GM19023 (cell line): Measurements from ENCODE around the gene SPOP.
A peak's percentile ranks its signal among the peaks of the same experiment; 100 is the strongest.
"Not testable (repeated sequence)": the region's sequence is repeated elsewhere in the genome, so short reads cannot be mapped to it uniquely, and the experiment has no call there.

Source experiments
- ATAC-seq: cut with Tn5 transposase; IDR thresholded peaks from one replicate; pipeline ENCODE4 v1.9.1; 2021; ENCODE audit warnings: mild to moderate bottlenecking, moderate library complexity; ENCODE audit not compliant: unreplicated experiment

Gene SPOP

GRCh38 chr17:49574945-49575678 is 102.8 kb downstream of the SPOP start:
- no peak for ATAC-seq

GRCh38 chr17:49574323-49574781 is 103.5 kb downstream of the SPOP start:
- ATAC-seq, result no peak

- ATAC-seq, result no peak
Measured at GRCh38 chr17:49573510-49574322, 104.2 kb downstream of the SPOP start.

GRCh38 chr17:49572806-49573420 is 105.0 kb downstream of the SPOP start:
- ATAC-seq, result no peak

- no peak for ATAC-seq
Measured at GRCh38 chr17:49572226-49572625, 105.7 kb downstream of the SPOP start.

GRCh38 chr17:49571764-49572163 is 106.1 kb downstream of the SPOP start:
- ATAC-seq, result no peak

GRCh38 chr17:49571283-49571682 is 106.6 kb downstream of the SPOP start:
- no peak for ATAC-seq

GRCh38 chr17:49570540-49571242 is 107.2 kb downstream of the SPOP start:
- ATAC-seq, result no peak

GRCh38 chr17:49568695-49569047 is 109.2 kb downstream of the SPOP start:
- not testable (repeated sequence) for ATAC-seq

- no peak for ATAC-seq
Measured at GRCh38 chr17:49567871-49568694, 109.8 kb downstream of the SPOP start.

- ATAC-seq, result no peak
Measured at GRCh38 chr17:49567104-49567521, 110.8 kb downstream of the SPOP start.

- ATAC-seq, result no peak
Measured at GRCh38 chr17:49566668-49567071, 111.2 kb downstream of the SPOP start.

- no peak for ATAC-seq
Measured at GRCh38 chr17:49565948-49566491, 111.9 kb downstream of the SPOP start.

- ATAC-seq, result no peak
Measured at GRCh38 chr17:49564638-49565037, 113.3 kb downstream of the SPOP start.

GRCh38 chr17:49557312-49558024 is 120.4 kb downstream of the SPOP start:
- no peak for ATAC-seq

GRCh38 chr17:49556223-49556943 is 121.5 kb downstream of the SPOP start:
- ATAC-seq, result peak; percentile 60

- ATAC-seq, result no peak
Measured at GRCh38 chr17:49555495-49556222, 122.2 kb downstream of the SPOP start.
